Nephron (organoid): ENCODE results near the gene DNAH7.

Experiments
- H3K27ac Mint-ChIP-seq, 3 experiments: 2 replicates each; pipeline ENCODE4 v1.8.0; 2020; ENCODE audit warnings: mixed read lengths in 3 of 3, mild to moderate bottlenecking in 2 of 3, moderate library complexity in 1 of 3
- H3K27me3 Mint-ChIP-seq: 2 replicates; pipeline ENCODE4 v1.8.0; 2021; ENCODE audit warnings: low read depth, mild to moderate bottlenecking, moderate library complexity, mixed read lengths
- H3K36me3 Mint-ChIP-seq: 2 replicates; pipeline ENCODE4 v1.8.0; 2020; ENCODE audit warnings: low read depth, mixed read lengths
- H3K4me1 Mint-ChIP-seq: 2 replicates; pipeline ENCODE4 v1.8.0; 2020; ENCODE audit warnings: mixed read lengths
- H3K4me3 Mint-ChIP-seq, 3 experiments: 2 replicates each; pipeline ENCODE4 v1.8.0; 2020; ENCODE audit warnings: mild to moderate bottlenecking in 3 of 3, mixed read lengths in 3 of 3, moderate library complexity in 2 of 3
- H3K9me3 Mint-ChIP-seq: 2 replicates; pipeline ENCODE4 v1.8.0; 2020; ENCODE audit warnings: mixed read lengths
- TF ChIP-seq, protein P1 (sequence below), 3 experiments: fragments of 200-600 bp; sonication (generic); IDR thresholded peaks; one replicate each; pipeline ENCODE4 v1.5.0; 2021; ENCODE audit warnings: antibody characterized with exemption in 3 of 3; ENCODE audit not compliant: unreplicated experiment in 3 of 3

DNAH7 gene

DNA sequence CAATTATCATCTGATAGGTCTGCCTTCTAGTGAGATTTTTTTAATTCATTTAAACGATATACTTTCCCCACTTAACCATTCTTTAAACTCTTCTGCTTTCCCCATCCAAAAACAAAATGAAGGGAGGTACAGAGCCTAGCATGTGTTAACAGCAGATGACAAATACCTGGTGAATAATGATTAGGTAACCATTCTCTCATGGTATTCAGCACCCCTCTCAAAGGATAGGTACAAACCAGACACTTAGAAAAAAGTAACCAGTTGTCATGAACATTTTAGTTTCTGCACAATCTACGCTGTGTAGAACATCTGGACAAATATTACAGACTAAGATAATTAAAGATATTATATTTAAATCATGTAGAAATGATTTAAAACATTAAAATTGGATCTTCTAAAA is 56.3 kb downstream of the DNAH7 start:
- H3K4me3 Mint-ChIP-seq = no peak overlapping the region
- H3K9me3 Mint-ChIP-seq = peaks cover 6% of the 10 kb centered on the region
- H3K27ac Mint-ChIP-seq = no peak overlapping the region
- TF ChIP-seq, protein P1, sequence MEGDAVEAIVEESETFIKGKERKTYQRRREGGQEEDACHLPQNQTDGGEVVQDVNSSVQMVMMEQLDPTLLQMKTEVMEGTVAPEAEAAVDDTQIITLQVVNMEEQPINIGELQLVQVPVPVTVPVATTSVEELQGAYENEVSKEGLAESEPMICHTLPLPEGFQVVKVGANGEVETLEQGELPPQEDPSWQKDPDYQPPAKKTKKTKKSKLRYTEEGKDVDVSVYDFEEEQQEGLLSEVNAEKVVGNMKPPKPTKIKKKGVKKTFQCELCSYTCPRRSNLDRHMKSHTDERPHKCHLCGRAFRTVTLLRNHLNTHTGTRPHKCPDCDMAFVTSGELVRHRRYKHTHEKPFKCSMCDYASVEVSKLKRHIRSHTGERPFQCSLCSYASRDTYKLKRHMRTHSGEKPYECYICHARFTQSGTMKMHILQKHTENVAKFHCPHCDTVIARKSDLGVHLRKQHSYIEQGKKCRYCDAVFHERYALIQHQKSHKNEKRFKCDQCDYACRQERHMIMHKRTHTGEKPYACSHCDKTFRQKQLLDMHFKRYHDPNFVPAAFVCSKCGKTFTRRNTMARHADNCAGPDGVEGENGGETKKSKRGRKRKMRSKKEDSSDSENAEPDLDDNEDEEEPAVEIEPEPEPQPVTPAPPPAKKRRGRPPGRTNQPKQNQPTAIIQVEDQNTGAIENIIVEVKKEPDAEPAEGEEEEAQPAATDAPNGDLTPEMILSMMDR (IDR thresholded peaks at IDR 0.05; ENCODE audit: unreplicated experiment in 3 of 3) = no peak
- peaks cover 11% of the 10 kb centered on the region for H3K36me3 Mint-ChIP-seq
- no peaks in the 10 kb centered on the region for H3K27me3 Mint-ChIP-seq
- H3K4me1 Mint-ChIP-seq = no peaks in the 10 kb centered on the region

DNA sequence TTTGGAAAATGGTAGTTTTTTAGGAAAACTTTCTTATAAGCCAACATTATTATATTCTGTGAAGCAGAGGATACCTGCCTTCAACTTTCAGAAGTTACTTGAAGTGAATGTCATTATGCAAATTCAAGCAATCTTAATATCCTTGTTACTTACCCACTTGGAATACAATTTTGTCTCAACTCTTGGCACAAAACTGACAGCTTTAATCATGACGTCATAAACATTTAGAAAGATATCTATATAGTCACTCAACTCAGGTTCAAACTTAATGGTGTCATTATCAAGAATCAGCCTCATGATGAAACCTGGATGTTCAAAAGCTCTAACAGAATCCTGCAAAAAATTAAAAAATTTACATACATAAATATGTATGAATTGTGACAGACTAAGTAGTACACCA is 68.1 kb downstream of the DNAH7 start:
- no peak overlapping the region for H3K27ac Mint-ChIP-seq
- peaks cover 24% of the 10 kb centered on the region for H3K36me3 Mint-ChIP-seq
- H3K4me1 Mint-ChIP-seq = no peaks in the 10 kb centered on the region
- TF ChIP-seq, protein P1 (IDR thresholded peaks at IDR 0.05; ENCODE audit: unreplicated experiment in 3 of 3) = no peak
- no peak overlapping the region for H3K4me3 Mint-ChIP-seq
- H3K27me3 Mint-ChIP-seq = no peaks in the 10 kb centered on the region
- peaks cover 13% of the 10 kb centered on the region for H3K9me3 Mint-ChIP-seq

DNA sequence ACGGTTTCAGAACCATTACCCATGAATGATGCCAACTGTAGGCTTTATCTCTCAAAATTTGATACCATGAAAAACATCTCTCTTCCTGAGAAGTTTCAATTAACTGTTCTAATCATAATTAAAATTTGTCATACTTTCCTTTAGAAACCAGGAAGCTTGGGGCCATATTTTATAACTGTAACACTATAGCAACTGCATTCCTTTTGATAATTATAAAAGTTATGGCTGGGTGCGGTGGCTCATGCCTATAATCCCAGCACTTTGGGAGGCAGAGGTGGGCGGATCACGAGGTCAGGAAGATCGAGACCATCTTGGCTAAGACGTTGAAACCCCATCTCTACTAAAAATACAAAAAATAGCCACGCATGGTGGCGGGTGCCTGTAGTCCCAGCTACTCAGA is 70.6 kb downstream of the DNAH7 start:
- no peaks in the 10 kb centered on the region for H3K9me3 Mint-ChIP-seq
- peaks cover 18% of the 10 kb centered on the region for H3K36me3 Mint-ChIP-seq
- H3K4me3 Mint-ChIP-seq = no peak overlapping the region
- H3K27ac Mint-ChIP-seq = no peak overlapping the region
- H3K27me3 Mint-ChIP-seq = no peaks in the 10 kb centered on the region
- TF ChIP-seq, protein P1 (IDR thresholded peaks at IDR 0.05; ENCODE audit: unreplicated experiment in 3 of 3) = no peak
- H3K4me1 Mint-ChIP-seq = no peaks in the 10 kb centered on the region

DNA sequence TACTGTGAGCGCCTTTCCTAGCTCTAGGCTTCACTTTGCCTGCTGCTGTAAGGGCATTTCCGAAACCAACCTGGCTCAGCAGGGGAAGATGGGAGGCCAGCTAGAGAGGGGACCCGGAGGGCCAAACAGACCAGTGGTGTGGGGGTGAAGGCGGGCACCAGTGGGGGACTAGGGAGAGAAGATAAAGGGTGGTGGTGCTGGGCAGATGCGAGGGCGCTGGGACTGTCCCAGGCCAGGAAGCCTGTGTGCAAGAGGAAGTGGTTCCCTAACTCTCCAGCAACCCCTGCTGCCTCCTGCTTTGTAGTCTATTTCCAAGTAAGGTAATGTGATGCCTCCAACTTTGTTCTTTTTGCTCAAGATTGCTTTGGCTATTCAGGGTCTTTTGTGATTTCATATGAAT is 73.1 kb downstream of the DNAH7 start:
- TF ChIP-seq, protein P1 (IDR thresholded peaks at IDR 0.05; ENCODE audit: unreplicated experiment in 3 of 3) = no peak
- Mint-ChIP-seq H3K36me3 (peaks cover 18% of the 10 kb centered on the region), H3K27ac (no peak overlapping the region), H3K4me3 (no peak overlapping the region), H3K9me3 (no peaks in the 10 kb centered on the region), H3K4me1 (no peaks in the 10 kb centered on the region), H3K27me3 (no peaks in the 10 kb centered on the region)

DNA sequence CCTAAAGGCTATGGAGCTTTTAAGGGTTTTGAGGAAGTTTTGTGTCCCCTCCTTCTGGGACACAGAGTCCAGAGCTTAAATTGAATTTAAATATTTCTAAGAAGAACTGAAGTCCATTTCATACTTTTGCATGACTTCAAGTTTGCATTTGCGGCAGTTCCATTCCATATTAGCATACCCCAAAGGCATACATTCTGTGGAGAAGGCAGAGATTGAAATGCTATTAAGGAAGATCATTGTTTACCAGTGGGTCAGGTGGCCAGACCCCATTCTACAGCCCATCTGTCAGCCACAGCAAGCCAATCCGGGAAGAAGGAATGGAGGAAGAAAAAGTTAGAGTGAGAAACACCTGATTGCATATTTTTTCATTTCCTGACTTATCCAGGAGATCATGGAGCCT is 75.0 kb downstream of the DNAH7 start:
- H3K36me3 Mint-ChIP-seq = peaks cover 9% of the 10 kb centered on the region
- no peaks in the 10 kb centered on the region for H3K27me3 Mint-ChIP-seq
- TF ChIP-seq, protein P1 (IDR thresholded peaks at IDR 0.05; ENCODE audit: unreplicated experiment in 3 of 3) = no peak
- H3K4me1 Mint-ChIP-seq = no peaks in the 10 kb centered on the region
- no peak overlapping the region for H3K27ac Mint-ChIP-seq
- H3K4me3 Mint-ChIP-seq = no peak overlapping the region
- no peaks in the 10 kb centered on the region for H3K9me3 Mint-ChIP-seq

DNA sequence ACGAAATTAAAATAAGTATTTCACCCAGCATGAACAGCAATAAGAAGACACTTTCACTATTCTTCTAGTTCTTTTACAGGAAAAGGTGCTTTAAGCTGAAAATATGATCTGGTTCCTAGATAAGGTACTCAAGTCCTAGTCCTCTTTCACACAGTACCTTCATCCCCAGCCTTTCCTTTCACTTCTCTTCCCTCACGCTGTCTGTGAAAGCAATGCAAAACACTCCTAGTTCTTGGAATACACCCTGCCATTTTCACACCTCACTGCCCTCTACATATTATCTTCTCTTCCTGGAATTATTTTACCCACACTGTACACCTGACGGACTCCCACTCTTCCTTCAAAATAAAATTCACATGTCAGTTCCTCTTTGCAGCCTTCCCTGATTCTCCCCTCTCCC is 82.9 kb downstream of the DNAH7 start:
- Mint-ChIP-seq H3K9me3 (no peaks in the 10 kb centered on the region), H3K27ac (peak overlapping the region in 2 of 3 experiments; percentile 4 to 13), H3K36me3 (peaks cover 6% of the 10 kb centered on the region), H3K4me3 (no peak overlapping the region), H3K27me3 (no peaks in the 10 kb centered on the region), H3K4me1 (peaks cover 6% of the 10 kb centered on the region)
- TF ChIP-seq, protein P1 (IDR thresholded peaks at IDR 0.05; ENCODE audit: unreplicated experiment in 3 of 3) = no peak
